SHP77 treated with DMSO at 0.1 percent for 48 hours (cell line): ENCODE results near the gene PPARGC1A.
A peak's percentile ranks its signal among the peaks of the same experiment; 100 is the strongest.

Source experiments
- DNase-seq: peaks from one replicate; lab custom pipeline; 2025; lab: John Stamatoyannopoulos, UW

Gene PPARGC1A

DNA sequence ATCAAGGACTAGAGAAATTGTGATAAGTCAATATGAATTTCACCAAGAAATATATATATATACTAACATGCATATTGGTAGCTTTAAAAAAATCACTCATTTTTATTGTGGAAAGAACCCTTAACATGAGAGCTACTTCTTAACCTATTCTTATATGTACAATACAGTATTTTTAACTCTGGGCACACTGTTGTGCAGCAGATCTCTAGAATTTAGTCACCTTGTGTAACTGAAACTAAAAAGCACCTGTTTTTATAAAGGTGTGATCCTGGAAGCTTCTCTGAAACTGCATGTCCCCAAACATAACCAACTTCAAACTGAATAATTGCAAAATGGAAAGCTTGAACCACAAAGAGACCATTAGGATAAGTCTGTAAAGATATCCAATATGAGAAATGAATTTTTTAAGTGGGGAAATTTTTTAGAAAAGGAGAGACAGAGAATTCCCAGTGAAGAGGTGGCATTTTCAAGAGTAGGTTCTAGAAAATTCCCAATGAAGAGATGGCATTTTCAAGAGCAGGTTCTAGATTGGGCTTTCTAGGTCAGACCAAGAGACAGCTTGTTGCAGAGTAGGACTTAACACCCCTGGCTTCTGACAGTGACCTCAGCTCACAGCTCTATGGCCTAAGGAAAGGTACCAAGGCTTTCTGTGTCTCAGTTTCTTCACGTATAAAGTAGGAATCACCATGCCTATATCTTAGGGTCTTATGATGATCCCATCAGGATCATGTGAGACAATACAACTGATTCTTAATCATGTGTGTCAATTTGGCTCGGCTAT lies 22.0 kb upstream of the PPARGC1A start:
- no peak for DNase-seq

DNA sequence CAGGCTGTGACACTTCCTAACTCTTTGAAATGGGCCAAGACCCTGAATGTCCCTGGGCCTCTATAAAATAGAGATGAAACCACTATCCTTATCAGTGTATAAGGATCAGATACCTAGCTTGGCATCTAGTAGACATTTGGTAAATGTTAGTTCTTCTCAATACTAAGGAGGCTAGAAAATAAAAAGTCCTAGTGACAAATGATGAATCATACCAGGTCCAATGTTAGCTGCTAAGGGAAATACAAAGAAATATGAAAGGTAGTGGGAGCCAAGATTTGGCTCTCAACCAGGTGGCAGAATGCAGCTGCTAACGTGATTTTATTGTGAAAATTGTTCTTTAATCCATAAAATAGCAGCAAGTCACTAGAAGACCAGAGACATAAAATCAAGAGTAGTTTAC lies 19.8 kb upstream of the PPARGC1A start:
- DNase-seq: no peak

DNA sequence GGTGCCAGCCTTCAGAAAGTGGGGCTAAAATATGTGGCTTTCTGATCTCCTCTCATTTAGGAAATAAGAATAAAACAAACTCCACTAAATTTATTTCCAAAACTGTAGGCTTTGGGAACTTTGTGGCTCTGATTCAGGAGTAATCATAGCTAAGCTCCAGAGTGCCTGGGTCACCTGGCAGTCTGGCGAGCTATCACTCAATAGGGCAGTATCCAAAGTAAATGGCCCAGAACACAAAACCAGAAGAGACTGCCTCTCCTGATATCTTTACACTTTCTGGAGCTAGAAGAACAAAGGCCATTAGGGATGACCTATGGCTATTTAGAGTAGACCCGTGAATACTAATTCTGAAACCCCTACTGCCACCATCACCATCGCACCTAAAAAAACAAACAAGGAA lies 17.0 kb upstream of the PPARGC1A start:
- no peak for DNase-seq

DNA sequence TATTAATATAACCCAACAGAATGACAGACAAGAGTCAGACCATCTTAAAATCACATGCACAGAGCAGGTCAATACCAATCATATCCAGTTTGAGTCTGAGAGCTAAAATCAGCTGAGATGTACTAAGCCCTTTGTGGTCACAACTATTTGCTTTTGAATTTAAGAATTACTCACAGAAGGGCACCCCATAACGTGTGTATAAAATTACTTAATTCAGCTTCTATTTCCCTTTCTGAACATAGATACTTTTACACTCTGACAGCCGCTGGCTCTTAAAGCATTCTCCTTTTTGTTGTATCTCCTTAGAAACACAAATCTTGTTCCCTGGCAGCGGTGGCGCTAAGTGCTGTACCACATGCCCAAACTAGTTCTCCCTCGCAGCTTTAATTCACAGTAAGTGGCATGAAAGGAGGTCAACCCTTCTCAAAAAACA lies 14.8 kb upstream of the PPARGC1A start:
- peak; percentile 49 for DNase-seq

DNA sequence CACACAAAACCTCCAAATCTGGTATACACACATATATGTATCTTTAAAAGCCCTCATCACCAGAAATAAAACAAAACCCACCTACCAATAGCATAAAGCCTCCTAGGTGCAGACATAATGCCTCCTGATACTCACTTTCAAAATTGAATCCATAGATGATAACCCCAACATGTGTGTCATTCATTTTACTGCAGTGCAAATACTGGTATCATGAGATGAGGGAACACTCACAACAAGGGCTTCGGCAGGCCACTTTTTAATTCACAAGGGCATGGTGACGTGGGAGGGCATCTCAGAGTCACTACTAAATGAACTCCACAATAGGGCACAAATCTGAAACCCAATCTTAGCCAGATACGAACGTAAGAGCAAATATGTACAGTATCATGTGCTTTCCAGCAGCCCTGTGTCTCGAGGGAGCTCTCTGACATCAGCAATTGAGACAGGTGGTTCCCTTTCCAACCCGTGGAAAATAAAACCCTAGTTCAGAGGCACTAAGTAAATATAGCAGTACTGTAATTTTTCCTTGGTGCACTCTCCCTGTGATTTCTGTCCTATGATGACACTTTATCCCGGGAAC lies 14.1 kb upstream of the PPARGC1A start:
- DNase-seq: peak; percentile 97

DNA sequence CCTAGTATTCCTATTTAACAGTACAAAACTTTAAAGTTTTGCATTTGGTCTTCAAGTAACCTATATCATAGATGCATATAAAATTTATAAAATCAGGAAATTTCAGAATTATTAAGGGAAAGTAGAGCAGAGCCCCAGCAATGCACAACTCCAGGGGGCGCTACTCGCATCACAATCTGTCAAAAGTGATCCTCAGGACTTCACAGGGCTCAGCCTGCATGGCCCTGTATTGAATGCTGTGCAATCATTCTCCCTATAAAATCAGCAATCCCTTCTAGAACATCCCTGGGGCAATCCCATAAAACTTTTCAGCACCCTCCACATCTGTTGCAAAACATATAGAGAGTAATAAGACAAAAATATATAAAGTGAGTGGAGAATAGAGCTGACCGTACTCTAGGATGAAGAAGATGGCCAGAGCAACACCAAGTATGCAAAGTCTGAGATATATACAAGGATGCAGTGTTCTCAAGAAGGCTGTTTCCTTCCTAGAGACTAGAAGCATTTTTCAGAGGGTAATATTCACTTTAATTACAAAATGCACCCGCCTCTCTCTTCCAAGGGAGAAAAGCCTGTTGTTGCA lies 12.5 kb upstream of the PPARGC1A start:
- peak; percentile 14 for DNase-seq

DNA sequence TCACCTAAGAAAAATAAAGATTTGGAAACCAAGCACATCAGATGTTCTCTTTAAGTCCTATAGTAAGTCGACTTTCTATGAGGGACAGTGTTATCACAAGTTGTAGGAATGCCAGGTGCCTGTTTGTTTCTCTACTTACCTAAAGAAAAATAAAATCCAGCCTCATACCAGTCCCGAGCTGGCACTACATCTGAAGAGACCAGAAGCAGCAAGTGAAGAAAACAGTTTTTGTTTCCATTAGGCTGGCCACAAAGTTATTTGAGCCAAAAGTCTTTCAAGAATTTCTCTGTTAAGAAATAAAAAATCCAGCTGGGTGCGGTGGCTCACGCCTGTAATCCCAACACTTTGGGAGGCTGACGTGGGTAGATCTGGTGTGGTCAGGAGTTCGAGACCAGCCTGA lies 10.8 kb upstream of the PPARGC1A start:
- DNase-seq: no peak

DNA sequence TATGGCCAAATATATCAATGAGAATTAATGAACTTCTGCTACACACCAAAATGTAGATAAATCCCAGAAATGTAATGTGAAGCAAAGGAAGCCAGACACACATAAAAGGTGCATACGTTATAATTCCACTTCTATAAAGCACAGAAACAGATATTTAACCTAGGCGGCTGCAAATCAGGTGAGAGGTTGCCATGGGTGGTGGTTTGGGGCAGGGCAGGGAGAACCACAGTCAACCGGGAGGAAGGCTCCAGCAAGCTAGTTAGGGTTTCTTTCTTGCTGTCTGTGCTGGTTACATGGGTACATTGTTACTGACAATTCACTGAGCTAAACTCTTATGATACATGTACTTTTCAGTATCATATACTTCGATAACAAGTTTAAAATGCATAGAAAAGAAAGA lies 9.7 kb upstream of the PPARGC1A start:
- no peak for DNase-seq

DNA sequence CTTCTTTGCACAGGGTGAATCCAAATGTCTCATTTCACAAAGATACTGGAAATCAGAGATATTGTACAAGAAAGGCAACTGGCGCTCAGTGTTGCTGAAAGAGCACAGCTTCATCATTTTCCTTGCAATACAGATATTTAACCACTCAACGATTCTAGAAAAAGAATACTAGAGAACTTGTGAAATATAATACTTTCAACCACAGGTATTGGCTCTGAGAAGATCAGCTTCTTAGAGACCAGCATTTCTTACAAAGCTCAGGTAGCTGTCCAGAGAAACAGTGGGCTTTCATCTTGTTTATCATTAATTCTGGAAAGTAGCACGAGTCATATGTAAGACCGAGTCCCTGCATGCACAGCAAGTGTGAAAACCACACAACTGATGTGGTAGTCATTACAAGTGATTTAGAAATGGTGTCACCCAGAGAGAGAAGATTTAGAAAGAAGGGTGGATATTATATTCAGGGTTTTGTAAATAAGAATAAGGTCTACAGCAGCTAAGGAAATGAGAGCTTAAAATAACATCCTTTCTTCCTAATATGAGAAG lies 7.8 kb upstream of the PPARGC1A start:
- DNase-seq: no peak

DNA sequence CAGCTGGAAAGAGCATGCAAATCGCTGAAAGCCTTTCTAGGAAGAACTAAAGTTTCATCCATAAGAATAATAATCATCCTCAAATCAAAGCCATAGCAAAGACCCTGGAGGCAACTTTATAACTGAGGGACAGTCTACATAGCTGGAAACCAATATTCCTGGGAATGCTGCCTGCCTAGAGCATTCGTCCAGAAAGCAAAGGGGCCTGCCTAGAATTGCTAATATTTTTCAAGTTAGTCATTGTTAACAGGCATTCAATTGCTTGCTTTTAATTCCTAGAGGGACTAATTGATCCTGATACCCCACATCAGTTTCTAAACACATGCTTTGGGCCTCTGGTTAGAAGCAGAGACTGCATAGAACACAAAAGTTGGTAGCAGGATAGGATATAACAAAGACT lies 4.2 kb upstream of the PPARGC1A start:
- DNase-seq: no peak

DNA sequence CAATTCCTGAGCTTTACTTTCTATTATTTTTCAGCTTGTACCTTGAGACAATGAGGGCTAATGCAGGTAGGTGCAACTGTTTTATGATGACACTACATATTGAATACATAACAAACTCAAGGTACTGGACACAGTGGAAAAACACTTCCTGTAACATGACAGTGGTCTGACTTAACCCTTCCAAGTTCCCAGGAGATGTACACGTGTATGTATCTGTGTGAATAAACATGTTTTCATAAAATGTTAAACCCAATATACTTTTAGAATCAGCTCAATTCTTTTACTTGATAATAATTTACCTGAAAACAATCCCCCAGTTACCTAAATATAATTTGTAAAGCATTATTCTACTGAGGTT lies 1.2 kb upstream of the PPARGC1A start:
- DNase-seq: no peak

DNA sequence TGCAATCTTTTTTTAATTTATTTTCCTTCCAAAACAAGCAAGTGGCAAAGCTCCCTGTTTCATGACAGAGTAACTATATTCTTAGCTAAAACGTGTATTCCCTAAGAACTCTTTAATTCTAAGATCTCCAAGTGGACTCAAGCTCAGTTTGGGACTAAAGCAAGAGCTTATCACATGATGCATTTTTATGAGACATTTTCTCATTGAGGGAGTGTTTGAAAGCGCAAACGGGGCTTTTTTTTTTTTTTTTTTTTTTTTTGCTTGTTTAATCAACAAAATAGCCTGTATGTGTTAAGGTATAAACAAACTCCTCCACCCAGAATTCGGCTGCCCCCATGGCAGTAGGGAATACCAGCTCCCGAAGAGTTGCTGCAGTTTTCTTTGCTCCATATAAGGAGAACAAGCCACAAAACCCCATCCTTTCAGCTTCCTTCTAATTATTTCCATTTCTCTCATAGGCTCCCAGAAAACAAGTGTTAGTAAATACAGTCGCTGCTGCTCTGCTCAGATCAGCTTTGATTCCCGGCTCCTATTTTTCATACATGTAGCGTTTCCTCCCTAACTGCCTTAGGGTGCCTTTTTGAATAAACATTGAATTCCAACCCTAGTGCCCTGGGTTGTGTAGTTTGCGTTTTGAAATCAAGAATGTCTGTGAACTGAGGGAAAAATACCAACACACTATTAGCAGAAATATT lies 669 bp upstream of the PPARGC1A start:
- no peak for DNase-seq

DNA sequence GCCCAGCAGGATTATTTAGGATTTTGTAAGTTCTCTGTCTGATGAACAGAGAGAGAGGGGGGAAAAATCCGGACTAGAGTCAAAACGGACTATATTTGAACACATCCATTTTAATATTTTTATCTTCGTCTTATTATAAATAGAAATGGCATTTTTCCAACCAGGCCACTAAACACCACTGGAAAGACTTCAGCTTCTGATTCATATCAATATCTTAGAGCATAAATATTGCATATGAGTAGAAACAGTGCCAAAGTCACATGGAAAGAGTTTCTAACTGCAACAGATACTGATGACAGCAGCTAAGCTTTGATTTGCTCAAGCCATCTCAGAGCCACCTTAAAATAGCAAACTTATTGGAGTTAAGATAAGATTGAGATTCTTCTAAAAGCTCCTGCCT lies 456 bp downstream of the PPARGC1A start:
- no peak for DNase-seq

DNA sequence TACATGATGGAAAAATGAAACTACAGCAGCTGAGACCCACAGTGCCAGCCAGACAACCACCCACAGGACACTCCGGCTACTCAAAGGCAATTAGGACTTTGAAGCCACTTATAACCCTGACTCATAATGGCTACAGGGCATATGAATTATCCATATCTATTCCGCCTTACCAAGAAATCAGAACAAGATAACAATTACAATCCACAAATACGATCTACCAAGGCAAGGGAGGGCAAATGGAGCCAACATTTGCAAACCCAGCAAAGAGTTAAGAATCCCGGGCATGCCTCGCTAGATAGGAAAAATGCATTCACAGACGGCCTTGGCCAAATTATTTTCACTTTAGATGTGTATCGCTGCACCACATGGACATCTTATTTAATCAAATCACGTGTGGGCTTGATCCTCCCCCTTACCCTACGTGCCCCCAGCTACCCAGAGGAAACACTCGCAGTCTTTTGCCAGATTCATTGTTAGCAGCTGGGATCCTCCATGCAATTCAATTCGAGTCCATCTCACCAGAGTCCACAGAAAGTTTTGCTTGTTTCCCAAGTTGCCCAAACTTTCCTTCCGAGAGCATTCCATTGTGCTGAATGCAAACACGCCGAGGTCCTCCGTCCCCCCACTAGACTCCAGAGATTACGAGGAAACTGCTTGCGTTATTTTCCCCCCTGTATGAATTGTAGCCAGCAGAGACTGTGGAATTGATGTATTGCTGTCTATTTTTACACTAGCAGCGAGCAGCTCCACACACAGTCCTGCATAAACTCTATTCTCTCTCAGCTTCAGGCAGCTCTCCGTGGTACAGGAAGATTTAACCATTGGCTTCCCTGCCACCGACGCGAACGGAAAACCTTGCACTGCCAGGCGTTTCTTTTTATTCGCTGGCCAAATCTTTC lies 1.2 kb downstream of the PPARGC1A start:
- DNase-seq: no peak

DNA sequence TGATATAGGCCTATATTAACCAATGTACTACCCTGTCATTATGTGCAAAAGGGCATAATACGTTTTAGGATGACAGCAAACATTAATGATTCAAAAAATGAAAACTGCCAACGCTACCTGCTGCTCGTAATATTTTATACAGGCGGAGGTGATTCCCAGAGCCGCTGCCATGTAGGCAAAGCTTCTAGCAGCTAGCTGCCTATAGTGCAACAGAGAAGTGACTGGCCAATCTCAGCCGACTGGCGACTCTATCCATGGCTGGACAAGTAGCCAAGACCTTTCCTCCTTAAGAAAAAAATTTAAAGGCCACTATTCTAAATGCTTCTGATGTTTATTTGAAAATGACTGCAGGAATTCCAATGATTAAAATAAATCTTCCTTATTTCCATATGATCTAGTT lies 1.9 kb downstream of the PPARGC1A start:
- no peak for DNase-seq

DNA sequence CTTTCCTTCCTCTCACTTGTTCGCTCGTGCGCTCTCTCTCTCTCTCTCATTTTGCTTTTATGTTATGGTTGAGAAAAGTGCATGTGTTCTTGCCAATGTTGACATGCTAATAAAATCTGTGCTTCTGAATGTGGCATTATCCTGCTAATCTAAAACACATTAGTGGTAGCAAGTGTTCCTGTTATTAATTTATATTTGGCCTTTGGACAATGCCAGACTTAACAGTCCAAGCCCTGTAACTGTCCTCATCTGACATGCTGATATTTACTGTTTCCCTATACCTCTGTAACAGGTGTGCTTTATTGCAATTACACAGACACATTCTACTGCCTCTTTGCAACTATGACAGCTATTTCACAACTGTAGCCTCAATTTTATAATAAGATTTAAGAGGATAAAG lies 2.7 kb downstream of the PPARGC1A start:
- no peak for DNase-seq

DNA sequence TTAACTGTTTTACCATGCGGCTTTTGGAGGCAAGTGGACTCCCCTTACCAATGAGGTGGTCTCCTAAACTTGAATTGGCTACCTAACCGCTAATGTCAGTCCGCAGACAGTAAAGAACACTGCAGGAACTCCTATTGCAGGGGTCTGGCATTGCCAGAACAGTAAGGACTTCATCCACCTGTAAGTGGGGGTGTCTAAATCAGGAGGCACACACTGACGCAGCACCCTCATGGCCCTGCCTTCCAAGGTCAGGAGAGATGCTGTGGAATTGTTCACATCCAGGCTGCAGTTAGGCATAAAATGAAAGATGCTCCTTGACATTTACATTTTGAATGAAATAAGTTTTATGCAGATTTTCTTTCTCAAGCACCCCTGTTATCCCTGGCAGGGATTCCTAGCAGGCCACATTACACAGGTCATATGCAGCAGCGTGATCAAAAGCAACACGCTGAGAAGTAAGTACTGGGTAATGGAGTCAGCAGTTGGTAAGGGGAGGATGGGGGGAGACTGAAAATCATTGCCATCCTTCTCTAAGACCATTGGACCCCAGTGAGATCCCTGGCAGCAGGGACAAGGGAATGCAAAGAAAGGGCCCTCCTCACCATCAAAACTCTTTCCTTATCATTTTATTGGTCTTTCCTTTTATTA lies 3.8 kb downstream of the PPARGC1A start:
- no peak for DNase-seq

DNA sequence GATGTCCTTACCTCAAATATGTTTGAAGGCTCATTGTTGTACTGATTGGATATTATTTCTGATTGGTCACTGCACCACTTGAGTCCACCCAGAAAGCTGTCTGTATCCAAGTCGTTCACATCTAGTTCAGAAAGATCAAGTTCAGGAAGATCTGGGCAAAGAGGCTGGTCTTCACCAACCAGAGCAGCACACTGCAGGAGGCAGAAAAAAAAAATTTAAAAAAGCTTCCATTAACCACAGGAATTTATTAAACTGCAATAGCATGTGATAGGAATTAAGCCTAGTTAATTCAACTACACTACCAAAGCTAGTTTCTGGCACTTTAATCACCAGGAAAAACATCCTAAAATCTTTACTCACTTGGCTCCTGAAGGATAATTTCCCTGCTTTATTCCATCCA lies 5.1 kb downstream of the PPARGC1A start:
- DNase-seq: no peak

DNA sequence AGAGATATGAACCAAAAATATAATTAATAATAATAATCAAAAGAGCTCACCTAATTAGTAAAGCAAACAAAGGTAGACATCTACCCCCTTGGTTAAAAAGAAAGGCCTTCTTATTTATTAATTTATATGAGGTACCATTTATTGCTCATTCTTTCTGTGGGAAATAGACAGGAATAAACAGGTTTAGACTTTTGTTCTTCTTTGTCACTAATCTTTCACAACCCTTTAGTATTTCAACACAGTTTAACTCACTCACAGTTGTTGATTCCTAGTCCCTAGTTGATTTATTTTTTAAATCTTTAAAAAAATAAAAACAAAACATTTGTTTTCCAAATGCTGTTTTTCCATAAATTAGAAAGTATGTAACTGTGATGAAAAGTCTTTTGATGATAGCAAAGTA lies 5.6 kb downstream of the PPARGC1A start:
- DNase-seq: no peak

DNA sequence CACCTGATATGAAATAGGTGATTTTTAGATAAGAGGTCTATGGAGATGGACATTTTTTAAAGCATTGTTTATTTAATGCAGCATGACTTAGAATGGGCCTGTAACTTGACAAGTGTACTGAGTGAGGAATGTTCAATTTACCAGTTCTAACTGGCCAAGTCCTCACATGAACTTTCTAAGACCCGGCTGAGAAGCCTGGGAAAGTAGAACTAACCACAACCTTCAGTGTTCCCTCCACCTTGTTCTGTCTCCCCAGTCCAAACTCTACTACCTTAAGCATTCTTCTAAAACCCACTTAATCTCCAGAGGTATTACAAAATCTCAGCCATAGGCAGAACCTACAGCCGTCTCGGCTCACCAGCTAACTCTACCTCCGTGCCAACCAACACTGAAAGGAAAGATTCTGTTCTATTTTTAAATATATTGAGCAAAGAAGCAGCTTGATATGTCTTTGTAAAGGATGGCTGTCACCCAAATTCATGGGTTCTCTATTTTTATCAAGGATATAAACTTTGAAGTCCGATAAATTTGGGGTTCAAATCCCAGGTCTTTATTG lies 6.8 kb downstream of the PPARGC1A start:
- no peak for DNase-seq
